Measurements from ENCODE around the gene GAMT.
A peak's percentile ranks its signal among the peaks of the same experiment; 100 is the strongest.
"Not testable (repeated sequence)": the region's sequence is repeated elsewhere in the genome, so short reads cannot be mapped to it uniquely, and the experiment has no call there.

GAMT gene

GRCh38 chr19:1401138-1401888 lies at the start of gene GAMT:
TSS of gene GAMT (minus strand) at chr19:1401542. CDS start at chr19:1401476, 66 bp downstream.
- DNase-seq (ENCODE audit: low read depth, low spot score) = no peak

- DNase-seq (ENCODE audit: low read depth, low spot score) = no peak
Measured at GRCh38 chr19:1449467-1450442, 48.4 kb upstream of the GAMT start, which contains the start of gene APC2. TSS of gene APC2 (plus strand) at chr19:1450121. CDS start at chr19:1453002, 2,881 bp downstream.

- DNase-seq (ENCODE audit: low read depth, low spot score) = no peak
Measured at GRCh38 chr19:1447944-1448343, 46.6 kb upstream of the GAMT start.

GRCh38 chr19:1447504-1447903 lies 46.2 kb upstream of the GAMT start:
- DNase-seq (ENCODE audit: low read depth, low spot score) = no peak

GRCh38 chr19:1446713-1447481 lies 45.6 kb upstream of the GAMT start:
- no peak for DNase-seq (ENCODE audit: low read depth, low spot score)

- DNase-seq (ENCODE audit: low read depth, low spot score) = no peak
Measured at GRCh38 chr19:1445932-1446712, 44.8 kb upstream of the GAMT start.

GRCh38 chr19:1445185-1445931 lies 44.0 kb upstream of the GAMT start:
- no peak for DNase-seq (ENCODE audit: low read depth, low spot score)

- no peak for DNase-seq (ENCODE audit: low read depth, low spot score)
Measured at GRCh38 chr19:1441677-1442438, 40.5 kb upstream of the GAMT start.

- DNase-seq (ENCODE audit: low read depth, low spot score) = no peak
Measured at GRCh38 chr19:1441022-1441426, 39.7 kb upstream of the GAMT start.

- no peak for DNase-seq (ENCODE audit: low read depth, low spot score)
Measured at GRCh38 chr19:1440418-1440801, 39.1 kb upstream of the GAMT start.

- not testable (repeated sequence) for DNase-seq (ENCODE audit: low read depth, low spot score)
Measured at GRCh38 chr19:1439525-1440417, 38.4 kb upstream of the GAMT start.

GRCh38 chr19:1438933-1439354 lies 37.6 kb upstream of the GAMT start:
- no peak for DNase-seq (ENCODE audit: low read depth, low spot score)

- DNase-seq (ENCODE audit: low read depth, low spot score) = peak; percentile 90
Measured at GRCh38 chr19:1438035-1438932, 36.9 kb upstream of the GAMT start, which contains the start of gene RPS15. TSS of gene RPS15 (plus strand) at chr19:1438396. CDS start at chr19:1438426, 30 bp downstream.

- no peak for DNase-seq (ENCODE audit: low read depth, low spot score)
Measured at GRCh38 chr19:1437609-1438008, 36.3 kb upstream of the GAMT start.

- DNase-seq (ENCODE audit: low read depth, low spot score) = no peak
Measured at GRCh38 chr19:1435378-1435989, 34.1 kb upstream of the GAMT start.

GRCh38 chr19:1434577-1435060 lies 33.3 kb upstream of the GAMT start:
- DNase-seq (ENCODE audit: low read depth, low spot score) = no peak

- no peak for DNase-seq (ENCODE audit: low read depth, low spot score)
Measured at GRCh38 chr19:1434040-1434366, 32.7 kb upstream of the GAMT start.

Data from brain pericyte (primary cell).